OCI-LY3 (cell line): ENCODE results near the gene ARSA.

Experiments
- EZH2phosphoT487 ChIP-seq: fragments of 200-600 bp; shearing (Covaris generic); IDR thresholded peaks from 2 replicates; pipeline ENCODE4 v1.6.1; 2018; ENCODE audit warnings: antibody characterized with exemption, mixed run types, low read depth
- TF ChIP-seq, protein P1 (sequence below): fragments of 200-600, 300-600 bp; sonication (generic); IDR thresholded peaks from 2 replicates; pipeline ENCODE4 v1.5.1; 2014; ENCODE audit warnings: antibody characterized with exemption, low read length, low read depth

DNA sequence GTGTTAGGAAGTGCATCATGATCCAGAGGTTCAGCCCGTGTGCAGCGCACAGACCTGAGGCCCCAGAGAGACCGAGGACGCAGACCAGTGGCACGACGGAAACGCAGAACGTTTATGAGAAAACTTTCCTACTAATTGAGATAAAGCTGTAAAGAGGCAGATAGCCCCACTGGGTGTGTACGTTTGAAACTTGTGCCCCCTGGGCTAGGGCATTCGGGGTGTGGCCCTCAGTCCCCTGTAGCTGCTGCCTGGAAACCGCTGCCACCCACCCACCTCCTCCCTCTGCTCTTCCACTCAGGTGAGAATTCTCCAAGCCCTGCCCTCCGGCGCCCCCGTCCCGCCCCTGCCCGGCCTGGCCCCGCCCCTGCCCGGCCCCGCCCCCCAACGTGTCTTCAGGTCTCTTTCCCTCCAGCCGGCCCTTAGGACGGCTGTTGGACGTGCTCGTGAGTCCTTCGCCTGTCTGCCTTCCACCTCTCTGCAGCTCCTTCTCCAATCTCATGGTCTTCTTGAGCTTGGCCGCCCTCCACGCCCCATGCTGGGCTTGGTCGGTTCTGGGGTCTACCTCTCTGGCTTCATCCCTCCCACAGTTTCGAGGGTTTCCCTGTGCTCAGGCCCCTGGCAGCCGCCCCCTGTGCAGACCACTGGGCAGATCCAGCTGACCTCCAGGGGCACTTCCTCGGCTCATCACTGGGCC, 15.3 kb downstream of the ARSA start:
- TF ChIP-seq, protein P1, sequence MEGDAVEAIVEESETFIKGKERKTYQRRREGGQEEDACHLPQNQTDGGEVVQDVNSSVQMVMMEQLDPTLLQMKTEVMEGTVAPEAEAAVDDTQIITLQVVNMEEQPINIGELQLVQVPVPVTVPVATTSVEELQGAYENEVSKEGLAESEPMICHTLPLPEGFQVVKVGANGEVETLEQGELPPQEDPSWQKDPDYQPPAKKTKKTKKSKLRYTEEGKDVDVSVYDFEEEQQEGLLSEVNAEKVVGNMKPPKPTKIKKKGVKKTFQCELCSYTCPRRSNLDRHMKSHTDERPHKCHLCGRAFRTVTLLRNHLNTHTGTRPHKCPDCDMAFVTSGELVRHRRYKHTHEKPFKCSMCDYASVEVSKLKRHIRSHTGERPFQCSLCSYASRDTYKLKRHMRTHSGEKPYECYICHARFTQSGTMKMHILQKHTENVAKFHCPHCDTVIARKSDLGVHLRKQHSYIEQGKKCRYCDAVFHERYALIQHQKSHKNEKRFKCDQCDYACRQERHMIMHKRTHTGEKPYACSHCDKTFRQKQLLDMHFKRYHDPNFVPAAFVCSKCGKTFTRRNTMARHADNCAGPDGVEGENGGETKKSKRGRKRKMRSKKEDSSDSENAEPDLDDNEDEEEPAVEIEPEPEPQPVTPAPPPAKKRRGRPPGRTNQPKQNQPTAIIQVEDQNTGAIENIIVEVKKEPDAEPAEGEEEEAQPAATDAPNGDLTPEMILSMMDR: no peak
- TF ChIP-seq EZH2phosphoT487: no peak
